RKO (cell line): ENCODE results near the gene LRRC40.
"Not testable (repeated sequence)": the region's sequence is repeated elsewhere in the genome, so short reads cannot be mapped to it uniquely, and the experiment has no call there.

ENCODE experiments used
- DNase-seq: peaks from one replicate; pipeline ENCODE4 v3.0.0-alpha.2; 2016; ENCODE audit warnings: low spot score

The LRRC40 gene

GRCh38 chr1:70202173-70202758 lies 3.1 kb downstream of the LRRC40 start:
- no peak for DNase-seq

- DNase-seq, result no peak
Observed at GRCh38 chr1:70200065-70200464, 5.3 kb downstream of the LRRC40 start.

DNA sequence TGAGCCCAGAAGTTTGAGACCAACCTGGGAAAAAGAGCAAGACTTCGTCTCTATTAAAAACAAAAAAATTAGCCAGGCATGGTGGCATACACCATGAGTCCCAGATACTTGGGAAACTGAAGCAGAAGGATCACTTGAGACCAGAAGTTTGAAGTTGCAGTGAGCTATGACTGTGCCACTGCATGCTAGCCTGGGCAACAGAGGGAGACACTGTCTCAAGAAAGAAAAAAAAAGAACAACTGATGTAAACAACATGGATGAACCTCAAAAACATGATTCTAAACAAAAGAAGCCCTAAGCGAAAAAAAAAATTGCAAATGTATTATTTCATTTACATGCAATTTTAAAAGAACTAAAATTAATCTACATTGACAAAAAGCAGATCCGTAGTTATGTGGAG lies 9.0 kb downstream of the LRRC40 start:
- DNase-seq, result no peak

- DNase-seq, result no peak
Observed at GRCh38 chr1:70195342-70195741, 10.0 kb downstream of the LRRC40 start.

- DNase-seq, result no peak
Observed at GRCh38 chr1:70194601-70195000, 10.8 kb downstream of the LRRC40 start.

DNA sequence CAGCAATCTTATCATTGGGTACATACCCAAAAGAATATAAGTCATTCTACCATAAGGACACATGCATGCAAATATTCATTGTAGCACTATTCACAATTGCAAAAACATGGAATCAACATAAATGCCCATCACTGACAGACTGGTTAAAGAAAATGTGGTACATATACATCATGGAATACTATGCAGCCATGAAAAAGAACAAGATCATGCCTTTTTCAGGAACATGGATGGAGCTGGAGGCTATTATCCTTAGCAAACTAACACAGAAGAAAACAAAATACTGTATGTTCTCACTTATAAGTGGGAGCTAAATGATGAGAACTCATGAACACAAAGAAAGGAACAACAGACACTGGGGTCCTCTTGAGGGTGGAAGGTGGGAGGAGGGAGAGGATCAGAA lies 12.9 kb downstream of the LRRC40 start:
- DNase-seq, result not testable (repeated sequence)

DNA sequence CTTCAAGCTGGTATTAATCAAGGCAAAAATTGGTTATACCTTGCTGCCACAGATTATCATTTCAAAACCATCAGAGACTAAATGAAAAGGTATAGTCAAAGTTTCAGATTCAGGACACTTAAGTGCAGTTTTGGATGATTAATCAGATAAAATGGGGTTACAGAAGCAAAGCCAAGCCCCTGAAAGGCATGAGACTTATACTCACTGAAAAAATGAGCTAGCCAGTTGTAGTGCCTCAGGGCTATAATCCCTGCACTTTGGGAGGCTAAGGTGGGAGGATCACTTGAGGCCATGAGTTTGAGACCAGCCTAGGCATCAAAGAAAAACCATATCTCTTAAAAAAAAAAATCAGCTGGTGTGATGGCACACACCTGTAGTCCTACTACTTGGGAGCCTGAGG lies 15.2 kb downstream of the LRRC40 start:
- no peak for DNase-seq

- no peak for DNase-seq
Observed at GRCh38 chr1:70188522-70188921, 16.9 kb downstream of the LRRC40 start.

DNA sequence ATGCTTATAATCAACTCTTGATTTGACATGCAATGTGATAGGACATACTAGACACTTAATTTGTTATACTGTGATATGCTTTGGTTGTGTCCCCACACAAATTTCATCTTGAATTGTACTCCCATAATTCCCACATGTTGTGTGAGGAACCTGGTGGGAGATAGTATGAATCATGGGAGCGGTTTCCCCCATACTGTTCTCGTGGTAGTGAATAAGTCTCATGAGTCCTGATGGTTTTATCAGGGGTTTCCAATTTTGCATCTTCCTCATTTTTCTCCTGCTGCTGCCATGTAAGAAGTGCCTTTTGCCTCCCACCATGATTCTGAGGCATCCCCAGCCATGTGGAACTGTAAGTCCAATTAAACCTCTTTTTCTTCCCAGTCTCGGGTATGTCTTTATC lies 20.2 kb downstream of the LRRC40 start:
- not testable (repeated sequence) for DNase-seq

DNA sequence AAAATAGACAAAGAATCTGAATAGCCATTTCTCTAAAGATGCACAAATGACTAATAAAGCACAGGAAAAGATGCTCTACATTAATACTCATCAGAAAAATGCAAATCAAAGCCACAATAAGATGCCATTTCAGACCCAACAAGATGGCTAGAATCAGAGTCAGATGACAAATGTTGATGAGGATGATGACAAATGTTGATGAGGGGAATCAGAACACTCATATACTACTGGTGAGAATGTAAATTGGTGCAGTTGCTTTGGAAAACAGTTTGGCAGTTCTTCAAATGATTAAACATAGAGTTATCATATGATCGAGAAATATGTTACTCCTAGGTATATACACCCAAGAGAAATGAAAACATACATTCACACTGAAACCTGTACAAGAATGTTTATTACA lies 33.9 kb downstream of the LRRC40 start:
- DNase-seq, result peak; percentile 9

DNA sequence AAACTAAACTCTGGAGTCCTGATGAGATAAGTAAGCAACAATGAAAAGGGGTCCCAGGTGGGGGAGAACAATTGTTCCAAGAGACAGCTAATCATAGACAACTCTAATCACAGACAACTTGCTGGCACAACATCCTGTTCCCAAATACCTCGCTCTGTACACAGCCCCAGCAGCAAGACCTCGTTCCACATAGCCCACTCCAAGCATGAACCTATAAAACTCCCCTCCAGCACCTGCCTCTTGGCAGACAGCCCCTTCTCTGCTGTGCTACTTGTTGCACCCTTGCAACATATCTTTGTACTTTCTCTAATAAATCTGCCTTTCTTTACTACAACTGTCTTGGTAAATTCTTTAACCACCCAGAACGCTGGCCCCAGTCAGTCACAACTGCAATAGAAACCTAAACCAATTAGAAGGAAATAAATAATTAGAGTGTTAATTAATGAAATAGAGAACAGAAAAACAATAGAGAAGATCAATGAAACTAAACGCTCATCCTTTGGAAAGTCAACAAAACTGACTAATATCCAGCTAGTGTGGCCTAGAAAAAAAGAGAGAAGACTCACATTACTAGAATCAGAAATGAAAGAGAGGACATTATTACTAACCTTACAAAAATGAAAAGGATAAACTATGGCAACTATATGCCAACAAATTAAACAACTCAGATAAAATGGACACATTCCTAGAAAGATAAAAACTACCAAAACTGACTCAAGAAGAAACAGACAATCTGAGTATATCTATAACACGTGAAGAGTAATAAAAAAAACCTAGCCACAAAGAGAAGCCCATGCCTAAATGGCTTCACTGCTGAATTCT lies 36.1 kb downstream of the LRRC40 start:
- no peak for DNase-seq

- DNase-seq, result no peak
Observed at GRCh38 chr1:70168283-70168682, 37.1 kb downstream of the LRRC40 start.

- no peak for DNase-seq
Observed at GRCh38 chr1:70164350-70164749, 41.0 kb downstream of the LRRC40 start.

GRCh38 chr1:70156529-70157120 lies 48.8 kb downstream of the LRRC40 start:
- peak; percentile 91 for DNase-seq

DNA sequence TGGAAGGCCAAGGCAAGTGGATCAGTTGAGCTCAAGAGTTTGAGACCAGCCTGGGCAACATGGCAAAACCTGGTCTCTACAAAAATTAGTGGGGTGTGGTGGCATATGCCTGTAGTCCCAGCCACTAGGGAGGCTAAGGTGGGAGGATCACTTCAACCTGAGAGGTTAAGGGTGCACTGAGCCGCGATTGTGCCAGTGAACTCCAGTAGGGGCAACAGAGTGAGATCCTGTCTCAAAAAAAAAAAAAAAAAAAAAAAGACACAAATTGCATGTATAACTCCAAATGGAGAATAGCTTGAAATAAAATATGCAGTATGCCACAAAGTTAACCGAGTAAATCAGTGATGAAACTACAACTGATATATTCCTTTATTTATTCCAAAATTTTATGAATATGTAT lies 51.6 kb downstream of the LRRC40 start:
- no peak for DNase-seq

DNA sequence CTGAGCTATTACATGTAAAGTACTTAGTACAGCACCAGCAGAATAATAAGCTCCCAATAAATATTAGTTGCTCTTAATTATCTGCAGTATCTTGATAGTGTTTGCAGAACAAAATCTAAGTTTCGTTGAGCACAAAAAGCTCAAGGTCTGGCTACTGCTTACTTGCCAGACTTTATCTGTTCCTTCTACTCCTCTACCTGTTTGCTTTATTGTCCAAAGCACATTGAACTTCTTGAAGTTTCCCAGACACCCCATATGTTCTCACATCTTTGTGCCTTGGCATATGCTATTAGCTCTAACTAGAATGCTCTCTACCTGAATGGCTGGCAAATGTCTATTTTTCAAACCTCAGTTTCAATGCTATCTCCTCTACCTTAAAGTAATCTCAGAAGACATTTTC lies 54.9 kb downstream of the LRRC40 start:
- no peak for DNase-seq

- no peak for DNase-seq
Observed at GRCh38 chr1:70146488-70146887, 58.9 kb downstream of the LRRC40 start.

DNA sequence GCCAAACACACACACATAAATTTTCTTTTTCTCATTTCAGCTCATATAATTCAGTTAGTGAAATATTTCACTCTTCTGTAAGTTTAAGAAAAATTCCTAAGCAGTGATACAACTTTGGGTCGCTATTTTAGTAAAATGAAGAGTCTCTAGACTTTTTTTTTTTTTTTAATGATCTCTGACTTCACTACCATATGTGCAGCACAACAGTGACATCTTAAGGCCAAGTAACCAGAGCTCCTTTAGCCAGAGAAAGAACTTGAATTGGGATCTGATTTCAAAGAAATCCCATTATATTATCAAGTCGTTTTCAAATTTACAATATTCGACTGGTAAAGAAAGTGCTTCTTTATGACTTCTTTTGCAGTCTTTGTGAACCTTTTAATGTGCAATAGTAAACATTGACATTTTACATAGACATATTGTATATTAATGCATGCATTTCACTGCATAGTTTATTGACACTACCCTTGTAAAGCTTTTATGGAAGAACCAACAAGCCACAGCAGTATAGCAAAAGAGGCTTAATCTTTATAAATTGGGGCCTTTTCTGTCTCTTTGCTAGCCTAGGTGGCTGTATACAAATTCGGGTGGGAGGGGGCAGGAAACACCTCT lies 62.2 kb downstream of the LRRC40 start:
- DNase-seq, result peak; percentile 37

- no peak for DNase-seq
Observed at GRCh38 chr1:70142075-70142474, 63.3 kb downstream of the LRRC40 start.

- DNase-seq, result no peak
Observed at GRCh38 chr1:70140894-70141293, 64.5 kb downstream of the LRRC40 start.

GRCh38 chr1:70140343-70140742 lies 65.0 kb downstream of the LRRC40 start:
- DNase-seq, result no peak

GRCh38 chr1:70134148-70134547 lies 71.2 kb downstream of the LRRC40 start:
- peak; percentile 13 for DNase-seq

DNA sequence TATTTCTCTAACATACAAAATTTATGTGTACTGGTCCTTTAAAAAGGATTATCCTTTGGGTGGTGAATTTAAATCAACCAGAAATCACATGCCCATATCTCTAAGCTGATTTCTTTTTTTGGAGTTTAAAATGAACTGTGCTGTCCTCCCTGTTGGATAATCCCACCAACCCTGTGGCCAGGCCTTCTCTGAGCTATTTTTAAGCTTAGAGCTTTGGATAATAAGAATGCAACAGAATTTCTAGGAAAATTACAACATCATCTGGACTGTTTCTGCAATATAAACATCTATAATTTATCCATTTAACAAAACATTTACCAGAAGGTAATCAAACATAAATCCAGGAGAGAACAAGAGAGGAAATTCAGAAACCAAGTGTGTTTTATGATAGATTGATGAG lies 88.3 kb downstream of the LRRC40 start:
- DNase-seq, result no peak
